Stomach smooth muscle (tissue), 2 donors: ENCODE results near the gene TYMP.
A peak's percentile ranks its signal among the peaks of the same experiment; 100 is the strongest.
"Not testable (repeated sequence)": the region's sequence is repeated elsewhere in the genome, so short reads cannot be mapped to it uniquely, and the experiment has no call there.

Source experiments
- H3K27ac ChIP-seq: one replicate; pipeline ENCODE4 v1.7.0; 2013; ENCODE audit warnings: mild to moderate bottlenecking, low read length, inconsistent platforms
- H3K27me3 ChIP-seq, 2 donors: one replicate each; pipeline ENCODE4 v1.7.0; 2013; ENCODE audit warnings: low read length in 2 of 2; ENCODE audit not compliant: insufficient read depth in 2 of 2, control insufficient read depth in 1 of 2
- H3K36me3 ChIP-seq, 2 donors: one replicate each; pipeline ENCODE4 v1.7.0; 2013; ENCODE audit warnings: low read length in 2 of 2; ENCODE audit not compliant: control insufficient read depth in 2 of 2, insufficient read depth in 2 of 2
- H3K4me1 ChIP-seq: one replicate; pipeline ENCODE4 v1.7.0; 2013; ENCODE audit warnings: low read length; ENCODE audit not compliant: control insufficient read depth, insufficient read depth
- H3K4me3 ChIP-seq, 2 donors: one replicate each; pipeline ENCODE4 v1.7.0; 2013; ENCODE audit warnings: low read length in 2 of 2
- H3K9ac ChIP-seq, 2 donors: one replicate each; pipeline ENCODE4 v1.7.0; 2013; ENCODE audit warnings: low read length in 2 of 2, mild to moderate bottlenecking in 1 of 2
- H3K9me3 ChIP-seq, 2 donors: one replicate each; pipeline ENCODE4 v1.7.0; 2013; ENCODE audit warnings: low read length in 2 of 2; ENCODE audit not compliant: control insufficient read depth in 2 of 2
- donor health status: healthy.
- donor health status: Pancreatic carcinoma.

The TYMP gene

GRCh38 chr22:50546326-50547262 is 16.8 kb upstream of the TYMP start:
- Histone ChIP-seq H3K4me1 (peaks cover 10% of the 10 kb centered on the region), H3K36me3 (no peaks in the 10 kb centered on the region), H3K9me3 (no peaks in the 10 kb centered on the region), H3K9ac (no peak overlapping the region), H3K27me3 (peaks cover 37 to 55% of the 10 kb centered on the region in 2 donors), H3K4me3 (no peak overlapping the region), H3K27ac (no peak overlapping the region)

GRCh38 chr22:50545522-50546325 is 15.9 kb upstream of the TYMP start, which contains the start of gene KLHDC7B:
Gene KLHDC7B, plus strand, starts transcription at chr22:50545899. Its CDS starts 345 bp downstream, at chr22:50546244.
- no peak within 1 kb of the TSS for H3K27ac ChIP-seq
- no peak within 1 kb of the TSS for H3K4me3 ChIP-seq
- no peaks in the 10 kb centered on the region for H3K9me3 ChIP-seq
- no peak within 1 kb of the TSS for H3K9ac ChIP-seq
- H3K36me3 ChIP-seq: no peaks in the 10 kb centered on the region
- peaks cover 34 to 48% of the 10 kb centered on the region in 2 donors for H3K27me3 ChIP-seq
- peaks cover 10% of the 10 kb centered on the region for H3K4me1 ChIP-seq

GRCh38 chr22:50544746-50545253 is 15.0 kb upstream of the TYMP start:
- Histone ChIP-seq H3K4me3 (no peak overlapping the region), H3K9me3 (no peaks in the 10 kb centered on the region), H3K9ac (peak overlapping the region in 1 of 2 donors; percentile 9), H3K27me3 (peaks cover 32 to 42% of the 10 kb centered on the region in 2 donors), H3K27ac (no peak overlapping the region), H3K4me1 (peaks cover 10% of the 10 kb centered on the region), H3K36me3 (no peaks in the 10 kb centered on the region)

- H3K9me3 ChIP-seq: no peaks in the 10 kb centered on the region
- H3K4me1 ChIP-seq: peaks cover 10% of the 10 kb centered on the region
- H3K36me3 ChIP-seq: no peaks in the 10 kb centered on the region
- H3K27me3 ChIP-seq: peaks cover 30 to 36% of the 10 kb centered on the region in 2 donors
- no peak overlapping the region for H3K27ac ChIP-seq
- H3K9ac ChIP-seq: peak overlapping the region in 1 of 2 donors; percentile 9
- peak overlapping the region in 1 of 2 donors; percentile 47 for H3K4me3 ChIP-seq
Observed at GRCh38 chr22:50544078-50544745, 14.4 kb upstream of the TYMP start.

GRCh38 chr22:50542416-50542927 is 12.7 kb upstream of the TYMP start:
- Histone ChIP-seq H3K9me3 (no peaks in the 10 kb centered on the region), H3K9ac (no peak overlapping the region), H3K4me1 (peaks cover 7% of the 10 kb centered on the region), H3K27ac (no peak overlapping the region), H3K36me3 (no peaks in the 10 kb centered on the region), H3K4me3 (no peak overlapping the region), H3K27me3 (peaks cover 24 to 28% of the 10 kb centered on the region in 2 donors)

GRCh38 chr22:50541667-50542026 is 11.8 kb upstream of the TYMP start:
- H3K4me1 ChIP-seq, H3K27ac ChIP-seq, H3K9ac ChIP-seq, H3K4me3 ChIP-seq, H3K9me3 ChIP-seq, H3K36me3 ChIP-seq: not testable (repeated sequence)
- H3K27me3 ChIP-seq: peaks cover 23 to 28% of the 10 kb centered on the region in 2 donors

- Histone ChIP-seq H3K27ac (peak overlapping the region; percentile 71), H3K9ac (no peak overlapping the region), H3K4me3 (no peak overlapping the region), H3K36me3 (no peaks in the 10 kb centered on the region), H3K9me3 (no peaks in the 10 kb centered on the region), H3K27me3 (peaks cover 18 to 24% of the 10 kb centered on the region in 2 donors), H3K4me1 (peaks cover 7% of the 10 kb centered on the region)
Observed at GRCh38 chr22:50540381-50540780, 10.6 kb upstream of the TYMP start.

GRCh38 chr22:50537765-50538164 is 8.0 kb upstream of the TYMP start:
- H3K9ac ChIP-seq: no peak overlapping the region
- H3K4me1 ChIP-seq: no peaks in the 10 kb centered on the region
- H3K9me3 ChIP-seq: no peaks in the 10 kb centered on the region
- peaks cover 13 to 32% of the 10 kb centered on the region in 2 donors for H3K27me3 ChIP-seq
- H3K27ac ChIP-seq: peak overlapping the region; percentile 18
- no peak overlapping the region for H3K4me3 ChIP-seq
- no peaks in the 10 kb centered on the region for H3K36me3 ChIP-seq

- H3K36me3 ChIP-seq: no peaks in the 10 kb centered on the region
- no peaks in the 10 kb centered on the region for H3K9me3 ChIP-seq
- H3K4me1 ChIP-seq: peaks cover 13% of the 10 kb centered on the region
- peaks cover 11 to 48% of the 10 kb centered on the region in 2 donors for H3K27me3 ChIP-seq
- no peak overlapping the region for H3K9ac ChIP-seq
- H3K27ac ChIP-seq: no peak overlapping the region
- no peak overlapping the region for H3K4me3 ChIP-seq
Observed at GRCh38 chr22:50536226-50536625, 6.4 kb upstream of the TYMP start.

GRCh38 chr22:50535113-50535512 is 5.3 kb upstream of the TYMP start:
- H3K36me3 ChIP-seq: no peaks in the 10 kb centered on the region
- no peak overlapping the region for H3K4me3 ChIP-seq
- H3K4me1 ChIP-seq: peaks cover 24% of the 10 kb centered on the region
- peaks cover 19 to 59% of the 10 kb centered on the region in 2 donors for H3K27me3 ChIP-seq
- H3K27ac ChIP-seq: no peak overlapping the region
- H3K9me3 ChIP-seq: no peaks in the 10 kb centered on the region
- H3K9ac ChIP-seq: no peak overlapping the region
